Measurements from ENCODE around the gene PPP4R3A.
A peak's percentile ranks its signal among the peaks of the same experiment; 100 is the strongest.
"Not testable (repeated sequence)": the region's sequence is repeated elsewhere in the genome, so short reads cannot be mapped to it uniquely, and the experiment has no call there.

The PPP4R3A gene

DNA sequence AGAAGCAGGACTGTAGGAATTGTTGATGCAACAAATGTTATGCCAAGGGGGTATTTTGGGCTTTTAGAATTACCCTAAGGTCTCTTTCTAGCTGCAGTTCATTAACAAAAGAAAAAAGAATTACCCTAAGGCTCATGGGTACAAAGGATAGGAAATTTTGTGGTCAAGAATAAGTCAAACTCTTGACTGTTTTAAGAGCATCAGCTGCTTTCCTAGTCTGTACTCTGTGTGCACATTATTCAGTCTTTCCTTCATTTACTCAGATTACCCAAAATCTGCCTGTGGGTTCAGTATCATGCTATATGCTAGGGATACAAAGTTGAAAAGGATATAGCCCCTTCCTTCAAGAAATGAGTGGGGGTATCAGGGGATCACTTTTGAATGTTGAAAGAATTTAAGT is 56.0 kb downstream of the PPP4R3A start:
- H3K36me3 Mint-ChIP-seq (ENCODE audit: insufficient read depth): peaks cover 46% of the 10 kb centered on the region
- DNase-seq: no peak
- no peaks in the 10 kb centered on the region for H3K4me1 Mint-ChIP-seq (ENCODE audit: low read depth in 2 of 2)
- no peak for ATAC-seq (replicated peaks)
- no peak overlapping the region for H3K4me3 Mint-ChIP-seq
- peak overlapping the region; percentile 2 to 68 for H3K27ac Mint-ChIP-seq
- no peaks in the 10 kb centered on the region for H3K27me3 Mint-ChIP-seq
- no peaks in the 10 kb centered on the region for H3K9me3 Mint-ChIP-seq

- ATAC-seq (replicated peaks): no peak
Observed at GRCh38 chr14:91453744-91454143, 56.4 kb downstream of the PPP4R3A start.

DNA sequence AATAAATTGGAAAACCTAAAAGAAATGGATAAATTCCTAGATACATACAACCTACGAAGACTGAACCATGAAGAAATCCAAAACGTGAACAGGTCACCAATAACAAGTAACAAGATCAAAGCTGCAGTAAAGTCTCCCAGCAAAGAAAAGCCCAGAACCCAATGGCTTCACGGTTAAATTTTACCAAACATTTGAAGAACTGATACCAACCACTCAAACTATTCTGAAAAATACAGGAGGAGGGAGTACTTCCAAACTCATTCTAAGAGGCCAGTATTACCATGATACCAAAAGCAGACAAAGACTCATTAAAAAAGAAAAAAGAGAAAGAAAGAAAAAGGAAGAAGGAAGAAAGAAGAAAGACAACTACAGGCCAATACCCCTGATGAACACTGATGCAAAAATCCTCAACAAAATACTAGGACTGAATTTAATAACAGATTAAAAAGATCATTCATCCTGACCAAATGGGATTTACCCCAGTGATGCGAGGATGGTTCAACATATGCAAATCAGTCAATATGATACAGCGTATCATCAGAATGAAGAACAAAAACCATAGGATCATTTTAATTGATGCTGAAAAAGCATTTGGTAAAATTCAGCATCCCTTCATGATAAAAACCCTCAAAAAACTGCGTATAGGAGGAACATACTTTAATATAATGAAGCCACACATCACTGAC is 65.6 kb downstream of the PPP4R3A start:
- no peak overlapping the region for H3K4me3 Mint-ChIP-seq
- no peaks in the 10 kb centered on the region for H3K4me1 Mint-ChIP-seq (ENCODE audit: low read depth in 2 of 2)
- no peak for DNase-seq
- H3K9me3 Mint-ChIP-seq: no peaks in the 10 kb centered on the region
- H3K27ac Mint-ChIP-seq: no peak overlapping the region
- no peaks in the 10 kb centered on the region for H3K27me3 Mint-ChIP-seq
- no peak for ATAC-seq (replicated peaks)
- peaks cover 4% of the 10 kb centered on the region for H3K36me3 Mint-ChIP-seq (ENCODE audit: insufficient read depth)

More at GRCh38 chr14:91453744-91454143, 56.4 kb downstream of the PPP4R3A start:
- Mint-ChIP-seq H3K27me3 (no peaks in the 10 kb centered on the region), H3K4me1 (ENCODE audit: low read depth in 2 of 2) (no peaks in the 10 kb centered on the region), H3K27ac (peak overlapping the region; percentile 2 to 68), H3K4me3 (no peak overlapping the region), H3K9me3 (no peaks in the 10 kb centered on the region), H3K36me3 (ENCODE audit: insufficient read depth) (peaks cover 45% of the 10 kb centered on the region)
- no peak for DNase-seq

- DNase-seq (no peak), ATAC-seq (replicated peaks) (no peak)
- H3K36me3 Mint-ChIP-seq (ENCODE audit: insufficient read depth): no peaks in the 10 kb centered on the region
- H3K9me3 Mint-ChIP-seq: no peaks in the 10 kb centered on the region
- peaks cover 0 to 10% of the 10 kb centered on the region in 2 donors for H3K27me3 Mint-ChIP-seq
- H3K27ac Mint-ChIP-seq: no peak overlapping the region
- H3K4me1 Mint-ChIP-seq (ENCODE audit: low read depth in 2 of 2): no peaks in the 10 kb centered on the region
- no peak overlapping the region for H3K4me3 Mint-ChIP-seq
Observed at GRCh38 chr14:91439345-91439744, 70.8 kb downstream of the PPP4R3A start.

DNA sequence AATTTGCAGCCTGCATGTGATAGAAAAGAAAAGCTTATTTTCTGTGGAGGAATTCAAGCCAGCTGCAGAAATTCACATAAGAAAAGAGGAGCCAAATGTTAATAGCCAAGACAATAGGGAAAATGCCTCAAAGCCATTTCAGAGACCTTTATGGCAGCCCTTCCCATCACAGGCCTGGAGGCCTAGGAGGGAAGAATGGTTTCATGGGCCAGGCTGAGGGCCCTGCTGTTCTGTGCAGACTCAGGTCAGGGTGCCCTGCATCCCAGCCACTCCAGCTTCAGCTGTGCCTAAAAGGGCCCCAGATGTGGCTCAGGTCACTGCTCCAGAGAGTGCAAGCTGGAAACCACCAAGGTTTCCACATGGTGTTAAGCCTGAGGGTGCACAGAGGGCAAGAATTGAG is 71.3 kb downstream of the PPP4R3A start:
- no peak for ATAC-seq (replicated peaks)
- Mint-ChIP-seq H3K36me3 (ENCODE audit: insufficient read depth) (no peaks in the 10 kb centered on the region), H3K27me3 (peaks cover 0 to 10% of the 10 kb centered on the region in 2 donors), H3K4me1 (ENCODE audit: low read depth in 2 of 2) (no peaks in the 10 kb centered on the region), H3K27ac (no peak overlapping the region), H3K9me3 (no peaks in the 10 kb centered on the region), H3K4me3 (no peak overlapping the region)
- DNase-seq: no peak

- H3K4me1 Mint-ChIP-seq (ENCODE audit: low read depth in 2 of 2); H3K9me3 Mint-ChIP-seq; H3K36me3 Mint-ChIP-seq (ENCODE audit: insufficient read depth); ATAC-seq (replicated peaks); H3K4me3 Mint-ChIP-seq; DNase-seq; H3K27ac Mint-ChIP-seq: not testable (repeated sequence)
- H3K27me3 Mint-ChIP-seq: peaks cover 0 to 10% of the 10 kb centered on the region in 2 donors
Observed at GRCh38 chr14:91436266-91436665, 73.8 kb downstream of the PPP4R3A start.

DNA sequence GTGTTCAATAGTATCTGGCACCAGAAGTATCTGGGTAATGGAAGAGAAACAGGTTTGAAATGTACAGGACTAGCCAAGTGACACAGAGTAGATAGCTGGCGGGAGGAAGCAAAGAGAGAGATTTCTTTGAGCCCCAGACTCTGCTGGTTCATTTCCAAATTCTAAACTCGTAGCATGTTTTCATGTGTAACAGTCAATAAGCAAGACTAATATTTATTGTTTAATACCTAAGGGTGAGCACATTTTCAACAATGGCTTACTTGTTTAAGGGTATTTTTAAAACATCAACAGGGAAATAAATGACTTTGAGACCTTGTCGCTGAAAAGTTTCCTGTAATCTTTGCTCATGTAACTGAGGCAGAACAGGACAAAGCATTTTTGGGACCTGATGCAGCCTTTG is 80.7 kb downstream of the PPP4R3A start:
- H3K36me3 Mint-ChIP-seq (ENCODE audit: insufficient read depth): no peaks in the 10 kb centered on the region
- H3K27me3 Mint-ChIP-seq: no peaks in the 10 kb centered on the region
- ATAC-seq (replicated peaks) (no peak), DNase-seq (no peak)
- peaks cover 7 to 10% of the 10 kb centered on the region in 2 donors for H3K4me1 Mint-ChIP-seq (ENCODE audit: low read depth in 2 of 2)
- no peak overlapping the region for H3K27ac Mint-ChIP-seq
- H3K9me3 Mint-ChIP-seq: no peaks in the 10 kb centered on the region
- no peak overlapping the region for H3K4me3 Mint-ChIP-seq

DNA sequence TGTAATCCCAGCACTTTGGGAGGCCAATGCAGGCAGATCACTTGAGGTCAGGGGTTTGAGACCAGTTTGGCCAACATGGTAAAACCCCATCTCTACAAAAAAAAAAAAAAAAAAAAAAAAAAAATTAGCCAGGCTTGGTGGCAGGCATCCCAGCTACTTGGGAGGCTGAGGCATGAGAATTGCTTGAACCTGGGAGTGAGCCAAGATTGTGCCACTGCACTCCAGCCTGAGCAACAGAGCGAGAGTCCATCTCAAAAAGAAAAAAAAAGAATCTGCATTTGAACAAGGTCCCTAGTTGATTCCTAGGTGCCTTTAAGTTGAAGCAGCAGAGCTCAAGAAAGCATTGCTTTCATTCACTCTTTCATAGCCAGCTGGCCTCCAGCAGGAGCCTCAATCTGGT is 81.2 kb downstream of the PPP4R3A start:
- not testable (repeated sequence) for ATAC-seq (replicated peaks); H3K27ac Mint-ChIP-seq; H3K9me3 Mint-ChIP-seq; H3K4me1 Mint-ChIP-seq (ENCODE audit: low read depth in 2 of 2); H3K27me3 Mint-ChIP-seq; H3K4me3 Mint-ChIP-seq; DNase-seq; H3K36me3 Mint-ChIP-seq (ENCODE audit: insufficient read depth)

DNA sequence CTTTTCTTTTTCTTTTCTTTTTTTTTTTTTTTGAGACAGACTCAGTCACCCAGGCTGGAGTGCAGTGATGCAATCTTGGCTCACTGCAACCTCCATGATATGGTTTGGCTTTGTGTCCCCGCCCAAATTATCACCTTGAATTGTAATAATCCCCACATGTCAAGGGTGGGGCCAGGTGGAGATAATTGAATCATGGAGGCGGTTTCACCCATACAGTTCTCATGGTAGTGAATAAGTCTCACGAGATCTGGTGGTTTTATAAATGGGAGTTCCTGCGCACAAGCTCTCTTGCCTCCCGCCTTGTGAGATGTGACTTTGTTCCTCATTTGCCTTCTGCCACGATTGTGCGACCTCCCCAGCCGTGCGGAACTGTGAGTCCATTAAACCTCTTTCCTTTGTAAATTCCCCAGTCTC is 84.6 kb downstream of the PPP4R3A start:
- ATAC-seq (replicated peaks); DNase-seq; H3K36me3 Mint-ChIP-seq (ENCODE audit: insufficient read depth); H3K27me3 Mint-ChIP-seq; H3K4me1 Mint-ChIP-seq (ENCODE audit: low read depth in 2 of 2); H3K4me3 Mint-ChIP-seq; H3K27ac Mint-ChIP-seq; H3K9me3 Mint-ChIP-seq: not testable (repeated sequence)

GRCh38 chr14:91424813-91425530 is 85.1 kb downstream of the PPP4R3A start:
- no peak for DNase-seq
- no peak for ATAC-seq (replicated peaks)
- Mint-ChIP-seq H3K27ac (no peak overlapping the region), H3K36me3 (ENCODE audit: insufficient read depth) (peaks cover 4% of the 10 kb centered on the region), H3K27me3 (no peaks in the 10 kb centered on the region), H3K9me3 (no peaks in the 10 kb centered on the region), H3K4me1 (ENCODE audit: low read depth in 2 of 2) (peaks cover 7 to 10% of the 10 kb centered on the region in 2 donors), H3K4me3 (no peak overlapping the region)

DNA sequence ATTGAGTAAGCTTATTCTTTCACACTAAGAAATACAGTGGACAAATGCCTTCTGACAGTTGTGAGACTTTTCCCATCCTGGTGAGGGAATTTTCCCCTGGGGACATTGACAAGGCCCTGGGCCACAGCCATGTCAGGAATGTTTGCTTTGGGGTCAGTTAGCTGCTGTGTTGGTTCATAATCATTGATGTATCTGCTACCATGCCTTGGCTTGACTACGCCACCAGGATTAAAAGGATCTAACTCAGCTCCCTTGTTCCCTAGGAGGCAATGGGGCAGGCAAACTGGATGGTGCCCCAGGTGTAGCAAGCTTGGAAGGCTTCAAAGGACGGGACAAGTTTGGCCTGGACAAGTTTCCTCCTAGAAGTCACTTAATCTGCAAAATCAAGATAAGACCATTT is 89.4 kb downstream of the PPP4R3A start:
- DNase-seq: no peak

GRCh38 chr14:91419451-91419850 is 90.7 kb downstream of the PPP4R3A start:
- ATAC-seq (replicated peaks): no peak
- peak overlapping the region; percentile 71 to 93 for H3K27ac Mint-ChIP-seq
- no peak for DNase-seq
- peak overlapping the region; percentile 78 to 79 for H3K4me3 Mint-ChIP-seq
- peaks cover 26 to 28% of the 10 kb centered on the region in 2 donors for H3K4me1 Mint-ChIP-seq (ENCODE audit: low read depth in 2 of 2)
- peaks cover 42% of the 10 kb centered on the region for H3K36me3 Mint-ChIP-seq (ENCODE audit: insufficient read depth)
- no peaks in the 10 kb centered on the region for H3K9me3 Mint-ChIP-seq
- no peaks in the 10 kb centered on the region for H3K27me3 Mint-ChIP-seq

More for the DNA sequence above, 89.4 kb downstream of the PPP4R3A start:
- no peak for ATAC-seq (replicated peaks)
- Mint-ChIP-seq H3K36me3 (ENCODE audit: insufficient read depth) (peaks cover 31% of the 10 kb centered on the region), H3K9me3 (no peaks in the 10 kb centered on the region), H3K4me3 (no peak overlapping the region), H3K27ac (no peak overlapping the region), H3K27me3 (no peaks in the 10 kb centered on the region), H3K4me1 (ENCODE audit: low read depth in 2 of 2) (peaks cover 17 to 18% of the 10 kb centered on the region in 2 donors)

GRCh38 chr14:91419044-91419397 is 91.1 kb downstream of the PPP4R3A start:
- DNase-seq: no peak
- peak; percentile 23 for ATAC-seq (replicated peaks)
- no peaks in the 10 kb centered on the region for H3K9me3 Mint-ChIP-seq
- H3K27me3 Mint-ChIP-seq: no peaks in the 10 kb centered on the region
- H3K4me1 Mint-ChIP-seq (ENCODE audit: low read depth in 2 of 2): peaks cover 30 to 31% of the 10 kb centered on the region in 2 donors
- peaks cover 46% of the 10 kb centered on the region for H3K36me3 Mint-ChIP-seq (ENCODE audit: insufficient read depth)
- peak overlapping the region; percentile 78 to 79 for H3K4me3 Mint-ChIP-seq
- peak overlapping the region; percentile 71 to 93 for H3K27ac Mint-ChIP-seq

DNA sequence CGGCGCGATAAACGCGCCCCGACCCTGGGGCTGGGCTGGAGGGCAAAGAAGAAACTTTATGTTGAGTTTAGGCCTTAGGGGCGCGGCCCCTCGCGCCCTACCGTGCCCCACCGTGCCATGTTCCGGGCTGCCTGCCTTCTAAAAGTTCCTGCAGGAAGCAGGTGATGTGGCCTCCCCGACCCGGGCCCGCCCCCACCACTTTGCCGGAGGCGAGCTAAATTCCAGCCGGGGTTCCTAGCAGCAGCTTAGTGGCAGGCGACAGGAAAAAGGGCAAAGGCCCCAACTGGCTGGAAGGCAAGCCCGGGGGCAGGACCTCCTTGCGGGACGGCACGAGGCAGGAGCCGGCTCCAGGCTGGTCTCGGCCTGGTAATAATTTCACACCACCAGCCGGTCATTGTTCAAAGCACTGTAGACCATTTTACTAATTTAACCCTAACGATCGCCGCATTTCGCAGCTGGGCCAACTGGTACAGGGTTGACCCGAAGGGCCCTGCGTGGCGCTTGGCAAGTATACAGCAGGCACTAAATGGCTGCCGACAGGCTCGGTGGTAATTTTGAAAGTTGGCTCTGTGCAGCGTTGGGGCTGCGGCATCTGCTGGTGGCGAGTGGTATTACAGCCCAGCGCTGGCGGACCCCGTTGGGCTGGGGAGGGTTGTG is 91.6 kb downstream of the PPP4R3A start:
- Mint-ChIP-seq H3K27me3 (no peaks in the 10 kb centered on the region), H3K4me1 (ENCODE audit: low read depth in 2 of 2) (peaks cover 35 to 36% of the 10 kb centered on the region in 2 donors)

More for the DNA sequence above, 91.6 kb downstream of the PPP4R3A start:
- DNase-seq: peak; percentile 79 to 89 (median 80)
- H3K4me3 Mint-ChIP-seq: peak overlapping the region; percentile 78 to 79
- H3K27ac Mint-ChIP-seq: peak overlapping the region; percentile 71 to 93
- peak; percentile 28 for ATAC-seq (replicated peaks)
- H3K36me3 Mint-ChIP-seq (ENCODE audit: insufficient read depth): peaks cover 50% of the 10 kb centered on the region
- H3K9me3 Mint-ChIP-seq: no peaks in the 10 kb centered on the region
